DMS153 treated with DMSO at 0.1 percent for 48 hours (cell line): ENCODE results near the gene ECM1.

ENCODE experiments used
- DNase-seq: peaks from one replicate; lab custom pipeline; 2025; ENCODE audit not compliant: unreplicated experiment; lab: John Stamatoyannopoulos, UW

ECM1 gene

GRCh38 chr1:150543500-150544143 is 35.7 kb downstream of the ECM1 start:
- DNase-seq = peak; percentile 99

GRCh38 chr1:150544204-150544603 is 36.3 kb downstream of the ECM1 start:
- DNase-seq = peak; percentile 90

GRCh38 chr1:150545486-150546032 is 37.6 kb downstream of the ECM1 start:
- DNase-seq = no peak

GRCh38 chr1:150546294-150546937 is 38.5 kb downstream of the ECM1 start:
- no peak for DNase-seq

- DNase-seq = no peak
Measured at GRCh38 chr1:150548324-150548631, 40.4 kb downstream of the ECM1 start.

- peak; percentile 42 for DNase-seq
Measured at GRCh38 chr1:150548632-150549495, 41.0 kb downstream of the ECM1 start, which contains the start of gene ADAMTSL4. TSS of gene ADAMTSL4 (plus strand) at chr1:150549408. CDS start at chr1:150552289, 2,881 bp downstream.

- no peak for DNase-seq
Measured at GRCh38 chr1:150549496-150550221, 41.8 kb downstream of the ECM1 start.

- DNase-seq = no peak
Measured at GRCh38 chr1:150550222-150551050, 42.5 kb downstream of the ECM1 start.

- DNase-seq = no peak
Measured at GRCh38 chr1:150551051-150551783, 43.3 kb downstream of the ECM1 start.

GRCh38 chr1:150551784-150552127 is 43.8 kb downstream of the ECM1 start:
- no peak for DNase-seq

GRCh38 chr1:150552128-150552910 is 44.4 kb downstream of the ECM1 start:
- DNase-seq = no peak

- DNase-seq = no peak
Measured at GRCh38 chr1:150552911-150553289, 45.0 kb downstream of the ECM1 start.

- no peak for DNase-seq
Measured at GRCh38 chr1:150553392-150554085, 45.6 kb downstream of the ECM1 start.

- no peak for DNase-seq
Measured at GRCh38 chr1:150554086-150554452, 46.2 kb downstream of the ECM1 start.

GRCh38 chr1:150555198-150555970 is 47.5 kb downstream of the ECM1 start:
- no peak for DNase-seq

GRCh38 chr1:150555971-150556865 is 48.3 kb downstream of the ECM1 start:
- no peak for DNase-seq
